ENCODE data around the gene LRRTM2. TPM values are rescaled to one million over a fixed set of nuclear protein-coding genes. Genes with fewer than 3 reads are reported as not detected.

LRRTM2 gene
- total and polyA plus RNA-seq, 2 donors (not counting 3 experiments of a cell fraction or from before 2014, with no cell fraction given) = 0.06 to 0.20 TPM

DNA sequence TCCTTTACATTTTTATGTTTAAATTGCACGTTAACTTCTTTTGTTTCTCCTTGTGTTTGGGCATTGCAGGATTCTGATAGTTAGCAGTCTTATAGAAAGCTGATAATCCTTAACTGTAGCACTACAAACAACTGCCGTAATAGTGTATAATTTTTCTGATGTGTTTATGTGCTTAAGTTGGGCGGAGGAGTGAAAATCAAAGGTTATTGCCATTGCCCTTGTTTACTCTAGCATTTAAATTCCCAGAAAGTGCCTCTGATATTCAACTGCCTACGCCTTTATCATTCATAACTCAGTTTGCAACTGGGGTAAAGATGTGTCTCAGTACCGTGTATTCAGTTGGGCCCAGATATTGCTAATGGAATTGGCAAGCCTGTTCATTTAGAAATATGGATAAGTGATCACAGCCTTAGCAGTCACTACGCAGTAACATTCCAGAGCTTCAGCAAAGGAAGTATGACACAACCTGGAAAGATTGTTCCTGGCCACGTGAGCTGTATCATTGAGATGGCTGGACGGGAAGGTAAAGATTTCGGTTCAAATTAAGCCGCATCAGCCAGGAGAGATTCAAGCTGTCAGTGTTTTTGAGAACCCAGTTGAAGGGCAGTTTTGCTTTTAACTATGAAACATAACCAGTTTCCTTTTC, 28.1 kb upstream of the LRRTM2 start:
- intact Hi-C loops (cut with micrococcal nuclease) (loop anchor here (5.0 kb wide), 2 partner anchors 61 to 141 kb away; no protein-coding TSS in a partner anchor), dilution Hi-C loops (cut with MboI; ENCODE audit: extremely low pct_ligation_motif_present, low sequenced_read_pairs) (no loop called here)
- H4K20me1 ChIP-seq (replicated peaks; ENCODE audit: control insufficient read depth, extremely low read depth, insufficient read depth, low read length) = peaks cover 2% of the 10 kb centered on the region
- TF ChIP-seq POLR2AphosphoS5 (IDR thresholded peaks at IDR 0.05; ENCODE audit: insufficient read depth, low read depth, low read length) (no peak), JUN (IDR thresholded peaks at IDR 0.05; ENCODE audit: borderline replicate concordance, insufficient read depth, insufficient read length, low read depth) (peak; percentile 82)
- TF ChIP-seq, protein P1, sequence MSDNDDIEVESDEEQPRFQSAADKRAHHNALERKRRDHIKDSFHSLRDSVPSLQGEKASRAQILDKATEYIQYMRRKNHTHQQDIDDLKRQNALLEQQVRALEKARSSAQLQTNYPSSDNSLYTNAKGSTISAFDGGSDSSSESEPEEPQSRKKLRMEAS (IDR thresholded peaks at IDR 0.05; ENCODE audit: insufficient read depth, insufficient read length) = peak; percentile 73
- peak overlapping the region; percentile 18 for H3K4me2 ChIP-seq (ENCODE audit: insufficient read depth, low read length)
- no peak overlapping the region for H3K4me3 ChIP-seq (replicated peaks in 1 of 3; ENCODE audit: insufficient read depth in 1 of 3, low read depth in 1 of 3, low read length in 3 of 3)
- DNase-seq (ENCODE audit: low read depth, low spot score) = peak; percentile 77
- no peaks in the 10 kb centered on the region for H3K9me3 ChIP-seq (replicated peaks; ENCODE audit: control insufficient read depth, insufficient read depth, low read length)
- no peak overlapping the region for H2AFZ ChIP-seq (ENCODE audit: low read depth, low read length)
- ChIA-PET CTCF (interaction anchor here (0.8 to 1.5 kb wide), 2 partner anchors 39 to 55 kb away, joined by 3 read pairs; no protein-coding TSS in a partner anchor), POLR2A (interaction anchor here (0.6 kb wide), 1 partner anchor 145 kb away, joined by 9 read pairs; no protein-coding TSS in a partner anchor)
- peak overlapping the region; percentile 36 for H3K27ac ChIP-seq (ENCODE audit: insufficient read depth, low read depth, low read length)
- no peaks in the 10 kb centered on the region for H3K27me3 ChIP-seq (ENCODE audit: control insufficient read depth in 2 of 2, insufficient read depth in 2 of 2, low read length in 2 of 2)
- TSS peak; percentile 50 for BruUV-seq (replicated peaks)
- FAIRE-seq = peak; percentile 85
- H3K36me3 ChIP-seq (ENCODE audit: control insufficient read depth in 2 of 2, extremely low read depth in 1 of 2, insufficient read depth in 2 of 2, low read length in 2 of 2) = peaks cover 8 to 10% of the 10 kb centered on the region in 2 experiments
- H3K9me1 ChIP-seq (replicated peaks; ENCODE audit: control insufficient read depth, extremely low read depth, insufficient read depth, low read length) = no peaks in the 10 kb centered on the region
- H3K9ac ChIP-seq (replicated peaks; ENCODE audit: extremely low read depth, insufficient read depth, low read length) = peak overlapping the region; percentile 34
- peaks cover 50% of the 10 kb centered on the region for H3K4me1 ChIP-seq (ENCODE audit: control insufficient read depth, extremely low read depth, insufficient read depth, low read length)
- peaks cover 3% of the 10 kb centered on the region for H3K79me2 ChIP-seq (ENCODE audit: control insufficient read depth, insufficient read depth, low read length)

DNA sequence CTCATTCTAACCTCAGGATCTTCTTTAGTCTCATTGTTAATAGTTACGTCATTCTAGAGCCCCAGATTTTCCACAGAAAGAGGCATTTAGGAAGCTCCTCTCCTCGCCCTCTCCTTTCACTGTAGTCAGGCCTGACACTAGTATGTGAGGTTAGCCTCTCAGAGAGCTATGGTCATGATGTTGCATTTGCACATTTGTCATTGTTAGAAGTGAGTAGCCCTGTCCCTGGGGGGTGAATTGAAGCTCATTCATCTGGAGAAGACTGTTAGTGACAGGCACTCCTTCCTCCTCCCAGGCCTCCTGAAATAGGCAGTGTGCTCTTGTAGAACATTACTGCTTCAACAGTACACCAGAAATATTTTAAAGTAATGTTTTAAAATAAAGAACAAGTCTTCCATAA, 26.6 kb upstream of the LRRTM2 start:
- Histone ChIP-seq H3K27ac (ENCODE audit: insufficient read depth, low read depth, low read length) (no peak overlapping the region), H3K4me1 (ENCODE audit: control insufficient read depth, extremely low read depth, insufficient read depth, low read length) (peaks cover 50% of the 10 kb centered on the region), H4K20me1 (replicated peaks; ENCODE audit: control insufficient read depth, extremely low read depth, insufficient read depth, low read length) (peaks cover 2% of the 10 kb centered on the region), H3K79me2 (ENCODE audit: control insufficient read depth, insufficient read depth, low read length) (peaks cover 5% of the 10 kb centered on the region), H3K4me3 (replicated peaks in 1 of 3; ENCODE audit: insufficient read depth in 1 of 3, low read depth in 1 of 3, low read length in 3 of 3) (no peak overlapping the region), H3K4me2 (ENCODE audit: insufficient read depth, low read length) (no peak overlapping the region), H3K9ac (replicated peaks; ENCODE audit: extremely low read depth, insufficient read depth, low read length) (no peak overlapping the region), H3K9me3 (replicated peaks; ENCODE audit: control insufficient read depth, insufficient read depth, low read length) (no peaks in the 10 kb centered on the region), H2AFZ (ENCODE audit: low read depth, low read length) (no peak overlapping the region), H3K27me3 (ENCODE audit: control insufficient read depth in 2 of 2, insufficient read depth in 2 of 2, low read length in 2 of 2) (no peaks in the 10 kb centered on the region), H3K36me3 (ENCODE audit: control insufficient read depth in 2 of 2, extremely low read depth in 1 of 2, insufficient read depth in 2 of 2, low read length in 2 of 2) (peaks cover 8 to 10% of the 10 kb centered on the region in 2 experiments), H3K9me1 (replicated peaks; ENCODE audit: control insufficient read depth, extremely low read depth, insufficient read depth, low read length) (no peaks in the 10 kb centered on the region)
- DNase-seq (ENCODE audit: low read depth, low spot score) (no peak), FAIRE-seq (no peak)
- ChIA-PET CTCF (interaction anchor here (1.3 to 1.7 kb wide), 2 partner anchors 77 to 112 kb away, joined by 4 read pairs; no protein-coding TSS in a partner anchor), POLR2A (no interaction called here)
- BruUV-seq (replicated peaks) = no TSS peak
- TF ChIP-seq GATA2 (IDR thresholded peaks at IDR 0.05; ENCODE audit: insufficient read depth, insufficient read length, low read depth, low read length) (no peak), JUN (IDR thresholded peaks at IDR 0.05; ENCODE audit: borderline replicate concordance, insufficient read depth, insufficient read length, low read depth) (no peak), POLR2AphosphoS5 (IDR thresholded peaks at IDR 0.05; ENCODE audit: insufficient read depth, low read depth, low read length) (no peak), MYC (IDR thresholded peaks at IDR 0.05; ENCODE audit: low read depth, low read length) (no peak), EZH2 (IDR thresholded peaks at IDR 0.05; ENCODE audit: borderline replicate concordance, low read depth, low read length, severe bottlenecking) (no peak), FOS (IDR thresholded peaks at IDR 0.05; ENCODE audit: borderline replicate concordance, insufficient read depth, low read length) (no peak), POLR2A (IDR thresholded peaks at IDR 0.05; ENCODE audit: low read depth, low read length) (no peak)
- TF ChIP-seq, protein P1 (IDR thresholded peaks at IDR 0.05; ENCODE audit: insufficient read depth, insufficient read length) = no peak
- intact Hi-C loops (cut with micrococcal nuclease) = loop anchor here (5.0 kb wide), 2 partner anchors 59 to 139 kb away; no protein-coding TSS in a partner anchor
- dilution Hi-C loops (cut with MboI; ENCODE audit: extremely low pct_ligation_motif_present, low sequenced_read_pairs) = no loop called here

Data from endothelial cell of umbilical vein (primary cell).